ENCODE data around the gene TSEN15. TPM values are rescaled to one million over a fixed set of nuclear protein-coding genes. Genes with fewer than 3 reads are reported as not detected.
A peak's percentile ranks its signal among the peaks of the same experiment; 100 is the strongest.

TSEN15 gene
- total RNA-seq, 1 experiment from 2014 or later, result 31.1 TPM

GRCh38 chr1:184056921-184057555 is 5.5 kb downstream of the TSEN15 start:
- peak overlapping the region; percentile 53 for H3K4me2 ChIP-seq (ENCODE audit: low read length)
- POLR2A ChIA-PET, result interaction anchor here (0.8 kb wide), 1 partner anchor 8 kb away, joined by 3 read pairs; no protein-coding TSS in a partner anchor
- no peaks in the 10 kb centered on the region for H4K20me1 ChIP-seq (ENCODE audit: insufficient read depth)
- CTCF ChIA-PET, result interaction anchor here (1.3 to 1.4 kb wide), 2 partner anchors 607 to 635 kb away, joined by 3 to 5 read pairs; no protein-coding TSS in a partner anchor
- TF ChIP-seq, protein P1, sequence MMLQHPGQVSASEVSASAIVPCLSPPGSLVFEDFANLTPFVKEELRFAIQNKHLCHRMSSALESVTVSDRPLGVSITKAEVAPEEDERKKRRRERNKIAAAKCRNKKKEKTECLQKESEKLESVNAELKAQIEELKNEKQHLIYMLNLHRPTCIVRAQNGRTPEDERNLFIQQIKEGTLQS (IDR thresholded peaks at IDR 0.05), result no peak
- TF ChIP-seq ZFX (IDR thresholded peaks at IDR 0.05) (no peak), CEBPB (IDR thresholded peaks at IDR 0.05; ENCODE audit: low read depth) (no peak), FOSL1 (IDR thresholded peaks at IDR 0.05; ENCODE audit: low read depth) (no peak), ZBTB33 (IDR thresholded peaks at IDR 0.05; ENCODE audit: extremely low read depth, insufficient replicate concordance, low read length) (no peak), CBX3 (IDR thresholded peaks at IDR 0.05; ENCODE audit: low read depth) (no peak), ZNF274 (IDR thresholded peaks at IDR 0.05; ENCODE audit: low read depth, low read length) (no peak), SP1 (IDR thresholded peaks at IDR 0.05; ENCODE audit: low read depth) (no peak), POLR2A (IDR thresholded peaks at IDR 0.05; ENCODE audit: borderline replicate concordance, extremely low read depth, insufficient read depth, insufficient read length) (no peak), JUND (IDR thresholded peaks at IDR 0.05) (no peak), EZH2phosphoT487 (IDR thresholded peaks at IDR 0.05; ENCODE audit: borderline replicate concordance) (no peak), YY1 (IDR thresholded peaks at IDR 0.05; ENCODE audit: extremely low read depth, insufficient replicate concordance, low read depth, low read length) (no peak), MAX (IDR thresholded peaks at IDR 0.05) (no peak)
- H3K79me2 ChIP-seq (ENCODE audit: insufficient read depth, low read length), result peaks cover 32% of the 10 kb centered on the region
- no peak overlapping the region for H2AFZ ChIP-seq (ENCODE audit: low read depth, low read length, poor library complexity, severe bottlenecking)
- no TSS peak for BruUV-seq (replicated peaks)
- RAD21 ChIA-PET (ENCODE audit: low non-redundant PET in 1 of 2, low total read pairs in 2 of 2, uncharacterized antibody in 2 of 2, unreplicated experiment in 2 of 2), result no interaction called here
- ATAC-seq, result peak; percentile 85
- H3K9me2 ChIP-seq (ENCODE audit: insufficient read depth), result no peaks in the 10 kb centered on the region
- DNase-seq (ENCODE audit: low read depth, low spot score), result no peak
- H3K27me3 ChIP-seq (ENCODE audit: insufficient read depth, low read length), result no peaks in the 10 kb centered on the region
- H3K4me3 ChIP-seq (replicated peaks in 1 of 2; ENCODE audit: low read depth in 1 of 2, low read length in 2 of 2), result 0 out of 4 replicates have a peak overlapping the region, but pooled peaks of 1 of the 2 experiments have one; percentile 6
- H3K9ac ChIP-seq (ENCODE audit: low read length), result no peak overlapping the region
- intact Hi-C loops (cut with micrococcal nuclease), result no loop called here
- no peaks in the 10 kb centered on the region for H3K9me3 ChIP-seq (ENCODE audit: control insufficient read depth in 1 of 2, insufficient read depth in 1 of 2, low read depth in 1 of 2, low read length in 2 of 2)
- H3K4me1 ChIP-seq (ENCODE audit: control insufficient read depth in 1 of 2, insufficient read depth in 2 of 2, low read length in 2 of 2), result peaks cover 2 to 26% of the 10 kb centered on the region in 2 experiments; a peak in 3 of 4 replicates
- peak overlapping the region; percentile 17; the same call in 1 of the 2 replicates for H3K27ac ChIP-seq (ENCODE audit: low read depth, low read length)
- H3K36me3 ChIP-seq (ENCODE audit: control insufficient read depth in 1 of 2, insufficient read depth in 2 of 2, low read length in 2 of 2), result 0 out of 4 replicates have a peak, but pooled peaks cover 0 to 5% of the 10 kb centered on the region in 2 experiments
